ENCODE data around the gene SLC16A13.
A peak's percentile ranks its signal among the peaks of the same experiment; 100 is the strongest.

The SLC16A13 gene

GRCh38 chr17:7011415-7011814 is 24.4 kb upstream of the SLC16A13 start:
- no peak for TF ChIP-seq CTCF (IDR thresholded peaks at IDR 0.05; ENCODE audit: borderline replicate concordance, control extremely low read depth, extremely low read depth, insufficient read depth, missing control alignments)
- in situ Hi-C loops (cut with MboI; ENCODE audit: low sequenced_read_pairs, unreplicated experiment), result loop anchor here (25.0 kb wide), 1 partner anchor 349 kb away; the partner anchor contains the start of genes C17orf100 and MED31
- no peak for DNase-seq (ENCODE audit: low spot score)

- in situ Hi-C loops (cut with MboI; ENCODE audit: low sequenced_read_pairs, unreplicated experiment), result loop anchor here (25.0 kb wide), 1 partner anchor 350 kb away; the partner anchor contains the start of genes C17orf100 and MED31
Measured at GRCh38 chr17:7011942-7012254, 23.9 kb upstream of the SLC16A13 start.

GRCh38 chr17:7014261-7014994 is 21.4 kb upstream of the SLC16A13 start:
- in situ Hi-C loops (cut with MboI; ENCODE audit: low sequenced_read_pairs, unreplicated experiment), result loop anchor here (25.0 kb wide), 1 partner anchor 352 kb away; the partner anchor contains the start of genes C17orf100 and MED31
- TF ChIP-seq CTCF (IDR thresholded peaks at IDR 0.05; ENCODE audit: borderline replicate concordance, control extremely low read depth, extremely low read depth, insufficient read depth, missing control alignments), result peak; percentile 93
- peak; percentile 93 for DNase-seq (ENCODE audit: low spot score)

More at GRCh38 chr17:7011942-7012254, 23.9 kb upstream of the SLC16A13 start:
- no peak for TF ChIP-seq CTCF (IDR thresholded peaks at IDR 0.05; ENCODE audit: borderline replicate concordance, control extremely low read depth, extremely low read depth, insufficient read depth, missing control alignments)
- no peak for DNase-seq (ENCODE audit: low spot score)

- peak; percentile 64 for DNase-seq (ENCODE audit: low spot score)
- TF ChIP-seq CTCF (IDR thresholded peaks at IDR 0.05; ENCODE audit: borderline replicate concordance, control extremely low read depth, extremely low read depth, insufficient read depth, missing control alignments), result no peak
- in situ Hi-C loops (cut with MboI; ENCODE audit: low sequenced_read_pairs, unreplicated experiment), result loop anchor here (25.0 kb wide), 1 partner anchor 353 kb away; the partner anchor contains the start of genes C17orf100 and MED31
Measured at GRCh38 chr17:7014995-7015958, 20.5 kb upstream of the SLC16A13 start.

GRCh38 chr17:7016418-7016817 is 19.4 kb upstream of the SLC16A13 start:
- no peak for TF ChIP-seq CTCF (IDR thresholded peaks at IDR 0.05; ENCODE audit: borderline replicate concordance, control extremely low read depth, extremely low read depth, insufficient read depth, missing control alignments)
- in situ Hi-C loops (cut with MboI; ENCODE audit: low sequenced_read_pairs, unreplicated experiment), result loop anchor here (25.0 kb wide), 1 partner anchor 354 kb away; the partner anchor contains the start of genes C17orf100 and MED31
- DNase-seq (ENCODE audit: low spot score), result no peak

Measured in GM13976 (cell line).